IMR-90 (cell line): ENCODE measurements around the gene C13orf46. TPM values are rescaled to one million over a fixed set of nuclear protein-coding genes. Genes with fewer than 3 reads are reported as not detected.

Source experiments
- ATAC-seq: fragments of 200-7000 bp; cut with Tn5 transposase; 2 replicates; pipeline ENCODE4 v1.9.1; 2020; ENCODE audit warnings: low read depth, mild to moderate bottlenecking, moderate library complexity
- BruUV-seq: library from RNA; stranded (reverse); fragments of 400-500 nt; replicated peaks from 2 replicates; lab custom pipeline; 2021; lab: Mats Ljungman, UMichigan
- CTCF ChIA-PET: fragments of 300-600 bp; formaldehyde crosslinking; extraction: SDS; loops from one replicate; lab custom pipeline; 2021; ENCODE audit warnings: antibody characterized with exemption; lab: Yijun Ruan, JAX
- POLR2A ChIA-PET: fragments of 300-600 bp; sonication (Branson Sonifier 250); formaldehyde crosslinking; loops from one replicate; lab custom pipeline; 2022; ENCODE audit warnings: antibody characterized with exemption; ENCODE audit not compliant: unreplicated experiment; lab: Charles Lee
- DNase-seq: peaks from one replicate; pipeline ENCODE4 v3.0.0; 2013
- H2AFZ ChIP-seq: replicated peaks from 2 replicates; pipeline ENCODE3; 2013; ENCODE audit warnings: low read length, mild to moderate bottlenecking; ENCODE audit not compliant: poor library complexity
- H2AK5ac ChIP-seq: 2 replicates; pipeline ENCODE4 v1.6.1; 2013; ENCODE audit warnings: low read depth, low read length, inconsistent platforms
- H2AK9ac ChIP-seq: replicated peaks from 2 replicates; pipeline ENCODE3; 2013; ENCODE audit warnings: mild to moderate bottlenecking, low read depth, low read length, moderate library complexity; ENCODE audit not compliant: poor library complexity
- H2BK120ac ChIP-seq: 2 replicates; pipeline ENCODE4 v1.6.1; 2013; ENCODE audit warnings: low read depth, low read length, inconsistent platforms
- H2BK15ac ChIP-seq: 3 replicates; pipeline ENCODE4 v1.6.1; 2013; ENCODE audit warnings: low read depth, low read length, inconsistent platforms
- H2BK20ac ChIP-seq: 2 replicates; pipeline ENCODE4 v1.6.1; 2013; ENCODE audit warnings: low read depth, mild to moderate bottlenecking, inconsistent platforms, low read length, moderate library complexity
- H2BK5ac ChIP-seq: 2 replicates; pipeline ENCODE4 v1.6.1; 2013; ENCODE audit warnings: mild to moderate bottlenecking, low read depth, low read length, inconsistent platforms; ENCODE audit not compliant: poor library complexity, severe bottlenecking
- H3K14ac ChIP-seq: replicated peaks from 2 replicates; pipeline ENCODE4 v1.6.1; 2013; ENCODE audit warnings: low read depth, low read length, inconsistent platforms
- H3K18ac ChIP-seq: 2 replicates; pipeline ENCODE4 v1.6.1; 2013; ENCODE audit warnings: low read depth, low read length, control low read depth
- H3K23ac ChIP-seq: 2 replicates; pipeline ENCODE4 v1.6.1; 2013; ENCODE audit warnings: low read depth, low read length, inconsistent platforms
- H3K27ac ChIP-seq: 2 replicates; pipeline ENCODE4 v1.5.1; 2013; ENCODE audit warnings: mild to moderate bottlenecking, control low read depth, low read length; ENCODE audit not compliant: insufficient read depth
- H3K27me3 ChIP-seq: 2 replicates; pipeline ENCODE4 v1.6.1; 2013; ENCODE audit warnings: low read length; ENCODE audit not compliant: control insufficient read depth, insufficient read depth
- H3K36me3 ChIP-seq: 2 replicates; pipeline ENCODE4 v1.6.1; 2013; ENCODE audit warnings: low read length, mixed read lengths; ENCODE audit not compliant: control insufficient read depth, insufficient read depth
- H3K4ac ChIP-seq: 2 replicates; pipeline ENCODE4 v1.6.1; 2013; ENCODE audit warnings: low read depth, low read length, inconsistent platforms
- H3K4me1 ChIP-seq: 2 replicates; pipeline ENCODE4 v1.6.1; 2013; ENCODE audit warnings: low read length, mixed read lengths; ENCODE audit not compliant: control insufficient read depth, insufficient read depth
- H3K4me2 ChIP-seq: 2 replicates; pipeline ENCODE4 v1.6.1; 2013; ENCODE audit warnings: low read depth, mild to moderate bottlenecking, control low read depth, low read length, moderate library complexity
- H3K4me3 ChIP-seq: 2 replicates; pipeline ENCODE4 v1.5.1; 2013; ENCODE audit warnings: low read depth, mild to moderate bottlenecking, control low read depth, low read length, moderate library complexity; ENCODE audit not compliant: insufficient read depth
- H3K56ac ChIP-seq: 2 replicates; pipeline ENCODE4 v1.6.1; 2013; ENCODE audit warnings: low read length, inconsistent platforms; ENCODE audit not compliant: insufficient read depth; ENCODE audit errors: extremely low read depth
- H3K79me1 ChIP-seq, 2 experiments: 2 replicates each; pipeline ENCODE4 v1.6.1; 2013; ENCODE audit warnings: low read length in 2 of 2, inconsistent platforms in 1 of 2, low read depth in 1 of 2
- H3K9ac ChIP-seq: 2 replicates; pipeline ENCODE4 v1.6.1; 2013; ENCODE audit warnings: low read depth, low read length, control low read depth
- H3K9me1 ChIP-seq: 2 replicates; pipeline ENCODE4 v1.6.1; 2013; ENCODE audit warnings: low read length, inconsistent platforms; ENCODE audit not compliant: insufficient read depth
- H3K9me3 ChIP-seq: 2 replicates; pipeline ENCODE4 v1.6.1; 2013; ENCODE audit warnings: low read length; ENCODE audit not compliant: control insufficient read depth, insufficient read depth
- H4K20me1 ChIP-seq: 2 replicates; pipeline ENCODE4 v1.6.1; 2013; ENCODE audit warnings: low read length, inconsistent platforms; ENCODE audit not compliant: insufficient read depth
- H4K5ac ChIP-seq: 2 replicates; pipeline ENCODE4 v1.6.1; 2013; ENCODE audit warnings: mild to moderate bottlenecking, low read depth, low read length, control low read depth
- H4K8ac ChIP-seq, 2 experiments: 2 replicates each; pipeline ENCODE4 v1.6.1; 2013; ENCODE audit warnings: low read depth in 2 of 2, low read length in 2 of 2, control low read depth in 1 of 2, inconsistent platforms in 1 of 2
- H4K91ac ChIP-seq: 2 replicates; pipeline ENCODE4 v1.6.1; 2013; ENCODE audit warnings: low read depth, low read length, inconsistent platforms; ENCODE audit not compliant: insufficient read depth
- BHLHE40 ChIP-seq: fragments of 150-350 bp; IDR thresholded peaks from 2 replicates; pipeline ENCODE4 v1.6.1; 2016; ENCODE audit warnings: mild to moderate bottlenecking, low read depth, low read length
- CEBPB ChIP-seq: IDR thresholded peaks from 2 replicates; pipeline ENCODE4 v1.6.1; 2012; ENCODE audit warnings: low read depth, low read length, improper control_type of control experiment
- CHD1 ChIP-seq: IDR thresholded peaks from 2 replicates; pipeline ENCODE4 v1.6.1; 2012; ENCODE audit warnings: low read depth, low read length, improper control_type of control experiment
- CTCF ChIP-seq: conservative IDR thresholded peaks from 2 replicates; pipeline ENCODE4 v1.5.1; 2012; ENCODE audit warnings: mild to moderate bottlenecking, low read depth, low read length, improper control_type of control experiment
- MAFK ChIP-seq: IDR thresholded peaks from 2 replicates; pipeline ENCODE4 v1.6.1; 2012; ENCODE audit warnings: low read depth, low read length, improper control_type of control experiment
- MAZ ChIP-seq: IDR thresholded peaks from 2 replicates; pipeline ENCODE4 v1.6.1; 2012; ENCODE audit warnings: low read depth, mild to moderate bottlenecking, low read length, improper control_type of control experiment, moderate library complexity, borderline replicate concordance
- MXI1 ChIP-seq: IDR thresholded peaks from 2 replicates; pipeline ENCODE4 v1.6.1; 2012; ENCODE audit warnings: low read depth, mild to moderate bottlenecking, low read length, moderate library complexity, borderline replicate concordance
- NFE2L2 ChIP-seq: fragments of 150-350 bp; IDR thresholded peaks from 2 replicates; pipeline ENCODE4 v1.6.1; 2016; ENCODE audit warnings: low read depth, mild to moderate bottlenecking, low read length
- POLR2A ChIP-seq: IDR thresholded peaks from 2 replicates; pipeline ENCODE4 v1.6.1; 2012; ENCODE audit warnings: mild to moderate bottlenecking, low read depth, low read length
- RCOR1 ChIP-seq: IDR thresholded peaks from 2 replicates; pipeline ENCODE4 v1.6.1; 2012; ENCODE audit warnings: mild to moderate bottlenecking, low read length, improper control_type of control experiment; ENCODE audit not compliant: insufficient replicate concordance
- RFX5 ChIP-seq: IDR thresholded peaks from 2 replicates; pipeline ENCODE4 v1.8.0; 2012; ENCODE audit warnings: low read depth, mild to moderate bottlenecking, low read length, moderate library complexity
- SMC3 ChIP-seq: fragments of 150-350 bp; IDR thresholded peaks from 2 replicates; pipeline ENCODE4 v1.6.1; 2016; ENCODE audit warnings: low read depth, mild to moderate bottlenecking, antibody characterized with exemption, low read length, moderate library complexity
- USF2 ChIP-seq: fragments of 150-350 bp; IDR thresholded peaks from 2 replicates; pipeline ENCODE4 v1.6.1; 2017; ENCODE audit warnings: mild to moderate bottlenecking, antibody characterized with exemption, low read length, low read depth
- WGBS, 2 experiments: methylation state at CpG; one replicate each; pipeline versions ENCODE4 v1.1.5 to v1.1.7; 2013; ENCODE audit warnings: missing lambda C conversion rate in 2 of 2; ENCODE audit not compliant: insufficient read length in 1 of 2; ENCODE audit errors: extremely low coverage in 2 of 2; 5-methylcytosine and 5-hydroxymethylcytosine counted together
- dilution Hi-C: fragments of 300-500 bp; cut with HindIII; formaldehyde crosslinking; loops from one replicate; pipeline ENCODE4 v1.14.3; 2018; ENCODE audit warnings: low sequenced_read_pairs; ENCODE audit not compliant: unreplicated experiment
- in situ Hi-C: fragments of 300-500 bp; cut with MboI; formaldehyde crosslinking; loops from 3 replicates; pipeline ENCODE4 v1.14.3; 2019; ENCODE audit warnings: low sequenced_read_pairs, inconsistent platforms, mixed read lengths
- intact Hi-C: fragments of 100-400 bp; cut with micrococcal nuclease; formaldehyde crosslinking; loops from 2 replicates; pipeline ENCODE4 v1.10.0; 2022
- polyA plus RNA-seq, 3 experiments: library from polyadenylated mRNA; depleted of rRNA; stranded (reverse); fragments of >200 nt; gene quantifications; 2 replicates each; pipeline ENCODE4 v1.2.3, GENCODE V29; 2012; ENCODE audit warnings: low replicate concordance in 1 of 3
- total RNA-seq: library from RNA; depleted of rRNA; stranded (reverse); fragments of >200 nt; gene quantifications from 2 replicates; pipeline ENCODE4 v1.2.3, GENCODE V29; 2012

C13orf46 gene
- total and polyA plus RNA-seq, 2 of the 4 experiments (the other 2 are of a cell fraction): under 0.01 to 2.1 TPM

DNA sequence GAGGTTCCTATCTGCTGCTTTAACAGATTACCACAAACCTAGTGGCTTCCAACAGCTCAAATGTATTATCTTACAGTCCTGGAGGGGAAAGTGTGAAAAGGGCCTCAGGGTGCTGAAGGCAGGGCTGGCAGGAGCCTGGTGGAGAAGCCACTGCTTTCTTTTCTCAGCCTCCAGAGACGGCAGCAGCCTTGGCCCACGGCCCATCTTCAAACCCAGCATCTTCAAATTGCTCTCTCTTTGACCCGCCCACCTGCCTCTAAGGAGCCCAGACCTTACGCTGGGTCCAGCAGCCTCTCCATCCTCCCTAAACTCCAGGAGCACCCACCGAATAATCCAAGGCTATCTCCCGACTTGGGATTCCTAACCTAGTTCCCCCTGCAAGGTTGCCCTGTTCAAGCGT, 35.6 kb downstream of the C13orf46 start:
- no TSS peak for BruUV-seq
- Histone ChIP-seq H3K56ac (no peak overlapping the region), H3K4me2 (no peak overlapping the region), H2AFZ (no peak overlapping the region), H2AK9ac (no peak overlapping the region), H4K91ac (no peak overlapping the region; the same call in 1 of the 2 replicates), H3K27me3 (no peaks in the 10 kb centered on the region), H3K27ac (no peak overlapping the region), H3K79me1 (peaks cover 0 to 25% of the 10 kb centered on the region in 2 experiments; a peak in 1 of 4 replicates), H4K8ac (peak overlapping the region in 1 of 2 experiments; percentile 48; a peak in 1 of 4 replicates), H4K5ac (no peak overlapping the region), H3K9ac (no peak overlapping the region), H3K36me3 (no peaks in the 10 kb centered on the region), H2AK5ac (no peak overlapping the region), H3K14ac (no peak overlapping the region), H2BK120ac (no peak overlapping the region), H3K4me1 (peaks cover 7% of the 10 kb centered on the region; the same call in 1 of the 2 replicates), H3K9me1 (no peaks in the 10 kb centered on the region; the same call in 1 of the 2 replicates), H4K20me1 (no peaks in the 10 kb centered on the region; the same call in 1 of the 2 replicates), H3K18ac (no peak overlapping the region), H3K4ac (0 out of 2 replicates have a peak overlapping the region, but pooled peaks have one; percentile 11), H3K23ac (no peak overlapping the region), H2BK15ac (no peak overlapping the region), H3K4me3 (no peak overlapping the region), H2BK5ac (no peak overlapping the region), H3K9me3 (no peaks in the 10 kb centered on the region), H2BK20ac (no peak overlapping the region)
- POLR2A ChIA-PET: no interaction called here
- ATAC-seq: peak; percentile 27
- CTCF ChIA-PET: no interaction called here
- dilution Hi-C loops: no loop called here
- in situ Hi-C loops: no loop called here
- TF ChIP-seq MAZ (no peak), POLR2A (no peak), CHD1 (no peak), CTCF (no peak), MXI1 (no peak), MAFK (no peak), NFE2L2 (no peak), SMC3 (no peak), USF2 (no peak), CEBPB (no peak), RCOR1 (no peak), RFX5 (no peak), BHLHE40 (no peak)
- DNase-seq: no peak
- intact Hi-C loops: no loop called here
- 62% methylated on average over 3 of the region's 7 CpGs; no CpG with 5 or more reads in 1 of the 2 experiments for WGBS, 2 experiments
